Stimulated activated CD8-positive, alpha-beta memory T cell treated with anti-CD3 and anti-CD28 coated beads, Interleukin-12 subunit alpha, Interleukin-12 subunit beta, amount 100 ng/mL, for 4 hours (primary cell): ENCODE data around the gene B3GLCT.

Experiments used
- DNase-seq: peaks from one replicate; pipeline ENCODE4 v3.0.0-alpha.2; 2020; ENCODE audit warnings: low read depth

B3GLCT gene

GRCh38 chr13:31223640-31224039 is 23.9 kb downstream of the B3GLCT start:
- DNase-seq = no peak

- no peak for DNase-seq
Measured at GRCh38 chr13:31224174-31224669, 24.4 kb downstream of the B3GLCT start.

- DNase-seq = no peak
Measured at GRCh38 chr13:31224963-31225559, 25.3 kb downstream of the B3GLCT start.

- no peak for DNase-seq
Measured at GRCh38 chr13:31225998-31226675, 26.4 kb downstream of the B3GLCT start.

GRCh38 chr13:31227063-31227462 is 27.3 kb downstream of the B3GLCT start:
- no peak for DNase-seq

- no peak for DNase-seq
Measured at GRCh38 chr13:31227870-31228269, 28.1 kb downstream of the B3GLCT start.

- no peak for DNase-seq
Measured at GRCh38 chr13:31234729-31235128, 35.0 kb downstream of the B3GLCT start.

- no peak for DNase-seq
Measured at GRCh38 chr13:31236211-31236786, 36.5 kb downstream of the B3GLCT start.

- no peak for DNase-seq
Measured at GRCh38 chr13:31240921-31241320, 41.1 kb downstream of the B3GLCT start.

- no peak for DNase-seq
Measured at GRCh38 chr13:31242367-31242766, 42.6 kb downstream of the B3GLCT start.

GRCh38 chr13:31242916-31243315 is 43.1 kb downstream of the B3GLCT start:
- DNase-seq = no peak

- no peak for DNase-seq
Measured at GRCh38 chr13:31245598-31246373, 46.0 kb downstream of the B3GLCT start.

- DNase-seq = no peak
Measured at GRCh38 chr13:31246918-31247317, 47.1 kb downstream of the B3GLCT start.

- DNase-seq = no peak
Measured at GRCh38 chr13:31248361-31248760, 48.6 kb downstream of the B3GLCT start.

- DNase-seq = no peak
Measured at GRCh38 chr13:31248965-31249539, 49.3 kb downstream of the B3GLCT start.

- no peak for DNase-seq
Measured at GRCh38 chr13:31250435-31250834, 50.7 kb downstream of the B3GLCT start.

- no peak for DNase-seq
Measured at GRCh38 chr13:31261241-31261640, 61.5 kb downstream of the B3GLCT start.

GRCh38 chr13:31263346-31263745 is 63.6 kb downstream of the B3GLCT start:
- no peak for DNase-seq

GRCh38 chr13:31264151-31264550 is 64.4 kb downstream of the B3GLCT start:
- DNase-seq = no peak

- DNase-seq = no peak
Measured at GRCh38 chr13:31267126-31267784, 67.5 kb downstream of the B3GLCT start.

GRCh38 chr13:31274390-31274789 is 74.6 kb downstream of the B3GLCT start:
- no peak for DNase-seq

GRCh38 chr13:31276421-31276820 is 76.6 kb downstream of the B3GLCT start:
- DNase-seq = no peak
